Activated naive CD8-positive, alpha-beta T cell treated with anti-CD3 and anti-CD28 coated beads, Interleukin-2, amount 50 U/mL, for 24 hours (primary cell): ENCODE measurements around the gene RAB4A.

Experiments
- ATAC-seq: fragments of 150-1000 bp; cut with Tn5 transposase; one replicate; pipeline ENCODE4 v1.10.0; 2021
- DNase-seq: peaks from one replicate; pipeline ENCODE4 v3.0.0; 2021
- H3K27ac Mint-ChIP-seq: one replicate; pipeline ENCODE4 v1.8.0; 2021; ENCODE audit warnings: mild to moderate bottlenecking, mixed read lengths
- H3K27me3 Mint-ChIP-seq: one replicate; pipeline ENCODE4 v1.8.0; 2021; ENCODE audit warnings: mixed read lengths
- H3K36me3 Mint-ChIP-seq: one replicate; pipeline ENCODE4 v1.8.0; 2021; ENCODE audit warnings: low read depth, mixed read lengths
- H3K4me1 Mint-ChIP-seq: one replicate; pipeline ENCODE4 v1.8.0; 2021; ENCODE audit warnings: mixed read lengths
- H3K4me3 Mint-ChIP-seq: one replicate; pipeline ENCODE4 v1.8.0; 2021; ENCODE audit warnings: mild to moderate bottlenecking, moderate library complexity, mixed read lengths
- H3K9me3 Mint-ChIP-seq: one replicate; pipeline ENCODE4 v1.8.0; 2021; ENCODE audit warnings: mixed read lengths

RAB4A gene

GRCh38 chr1:229272164-229273158 is 1.6 kb downstream of the RAB4A start:
- Mint-ChIP-seq H3K27me3 (no peaks in the 10 kb centered on the region), H3K4me1 (peaks cover 31% of the 10 kb centered on the region), H3K9me3 (no peaks in the 10 kb centered on the region), H3K27ac (peak overlapping the region; percentile 77), H3K4me3 (peak overlapping the region; percentile 88), H3K36me3 (peaks cover 2% of the 10 kb centered on the region)
- no peak for DNase-seq
- no peak for ATAC-seq

GRCh38 chr1:229273507-229274232 is 2.8 kb downstream of the RAB4A start:
- Mint-ChIP-seq H3K27me3 (no peaks in the 10 kb centered on the region), H3K27ac (no peak overlapping the region), H3K36me3 (peaks cover 2% of the 10 kb centered on the region), H3K4me3 (no peak overlapping the region), H3K4me1 (peaks cover 31% of the 10 kb centered on the region), H3K9me3 (no peaks in the 10 kb centered on the region)
- no peak for ATAC-seq
- no peak for DNase-seq

- Mint-ChIP-seq H3K4me1 (peaks cover 34% of the 10 kb centered on the region), H3K4me3 (no peak overlapping the region), H3K9me3 (no peaks in the 10 kb centered on the region), H3K27me3 (no peaks in the 10 kb centered on the region), H3K36me3 (peaks cover 2% of the 10 kb centered on the region), H3K27ac (no peak overlapping the region)
- ATAC-seq: no peak
- DNase-seq: no peak
These were observed 4.1 kb downstream of the RAB4A start for GRCh38 chr1:229275005-229275404.

GRCh38 chr1:229278120-229278741 is 7.3 kb downstream of the RAB4A start:
- Mint-ChIP-seq H3K4me3 (no peak overlapping the region), H3K9me3 (no peaks in the 10 kb centered on the region), H3K27ac (no peak overlapping the region), H3K36me3 (peaks cover 5% of the 10 kb centered on the region), H3K4me1 (peaks cover 40% of the 10 kb centered on the region), H3K27me3 (no peaks in the 10 kb centered on the region)
- no peak for DNase-seq
- ATAC-seq: no peak

GRCh38 chr1:229279242-229279641 is 8.3 kb downstream of the RAB4A start:
- no peaks in the 10 kb centered on the region for H3K27me3 Mint-ChIP-seq
- no peak overlapping the region for H3K4me3 Mint-ChIP-seq
- peaks cover 5% of the 10 kb centered on the region for H3K36me3 Mint-ChIP-seq
- peaks cover 38% of the 10 kb centered on the region for H3K4me1 Mint-ChIP-seq
- no peak for DNase-seq
- H3K9me3 Mint-ChIP-seq: no peaks in the 10 kb centered on the region
- H3K27ac Mint-ChIP-seq: no peak overlapping the region
- no peak for ATAC-seq

GRCh38 chr1:229280037-229280828 is 9.3 kb downstream of the RAB4A start:
- DNase-seq (no peak), ATAC-seq (no peak)
- no peak overlapping the region for H3K27ac Mint-ChIP-seq
- no peak overlapping the region for H3K4me3 Mint-ChIP-seq
- H3K36me3 Mint-ChIP-seq: peaks cover 6% of the 10 kb centered on the region
- H3K27me3 Mint-ChIP-seq: no peaks in the 10 kb centered on the region
- H3K9me3 Mint-ChIP-seq: no peaks in the 10 kb centered on the region
- peaks cover 36% of the 10 kb centered on the region for H3K4me1 Mint-ChIP-seq

GRCh38 chr1:229280921-229281320 is 10.0 kb downstream of the RAB4A start:
- Mint-ChIP-seq H3K4me3 (no peak overlapping the region), H3K4me1 (peaks cover 39% of the 10 kb centered on the region), H3K27ac (no peak overlapping the region), H3K9me3 (no peaks in the 10 kb centered on the region), H3K36me3 (peaks cover 8% of the 10 kb centered on the region), H3K27me3 (no peaks in the 10 kb centered on the region)
- ATAC-seq: no peak
- no peak for DNase-seq

- no peaks in the 10 kb centered on the region for H3K9me3 Mint-ChIP-seq
- H3K4me3 Mint-ChIP-seq: no peak overlapping the region
- H3K27ac Mint-ChIP-seq: no peak overlapping the region
- DNase-seq: no peak
- no peak for ATAC-seq
- H3K27me3 Mint-ChIP-seq: no peaks in the 10 kb centered on the region
- H3K36me3 Mint-ChIP-seq: peaks cover 8% of the 10 kb centered on the region
- H3K4me1 Mint-ChIP-seq: peaks cover 44% of the 10 kb centered on the region
These were observed 10.5 kb downstream of the RAB4A start for GRCh38 chr1:229281339-229281926.

- no peak for ATAC-seq
These were observed 11.4 kb downstream of the RAB4A start for GRCh38 chr1:229282295-229282823.

GRCh38 chr1:229283183-229283611 is 12.3 kb downstream of the RAB4A start:
- no peaks in the 10 kb centered on the region for H3K9me3 Mint-ChIP-seq
- no peak for ATAC-seq
- no peak overlapping the region for H3K27ac Mint-ChIP-seq
- peaks cover 53% of the 10 kb centered on the region for H3K4me1 Mint-ChIP-seq
- peaks cover 8% of the 10 kb centered on the region for H3K36me3 Mint-ChIP-seq
- H3K27me3 Mint-ChIP-seq: no peaks in the 10 kb centered on the region
- H3K4me3 Mint-ChIP-seq: no peak overlapping the region
- DNase-seq: no peak

More at GRCh38 chr1:229282295-229282823, 11.4 kb downstream of the RAB4A start:
- no peak for DNase-seq
- H3K27ac Mint-ChIP-seq: no peak overlapping the region
- H3K36me3 Mint-ChIP-seq: peaks cover 8% of the 10 kb centered on the region
- H3K4me1 Mint-ChIP-seq: peaks cover 51% of the 10 kb centered on the region
- H3K9me3 Mint-ChIP-seq: no peaks in the 10 kb centered on the region
- H3K27me3 Mint-ChIP-seq: no peaks in the 10 kb centered on the region
- no peak overlapping the region for H3K4me3 Mint-ChIP-seq

- Mint-ChIP-seq H3K4me3 (no peak overlapping the region), H3K27me3 (no peaks in the 10 kb centered on the region), H3K36me3 (peaks cover 17% of the 10 kb centered on the region), H3K4me1 (peaks cover 55% of the 10 kb centered on the region), H3K27ac (no peak overlapping the region), H3K9me3 (no peaks in the 10 kb centered on the region)
- no peak for ATAC-seq
- DNase-seq: no peak
These were observed 14.0 kb downstream of the RAB4A start for GRCh38 chr1:229284887-229285286.

GRCh38 chr1:229285440-229285839 is 14.5 kb downstream of the RAB4A start:
- Mint-ChIP-seq H3K27me3 (no peaks in the 10 kb centered on the region), H3K4me3 (no peak overlapping the region), H3K27ac (no peak overlapping the region), H3K4me1 (peaks cover 50% of the 10 kb centered on the region), H3K9me3 (no peaks in the 10 kb centered on the region), H3K36me3 (peaks cover 18% of the 10 kb centered on the region)
- ATAC-seq (no peak), DNase-seq (no peak)

GRCh38 chr1:229286099-229286766 is 15.3 kb downstream of the RAB4A start:
- H3K4me3 Mint-ChIP-seq: no peak overlapping the region
- no peak overlapping the region for H3K27ac Mint-ChIP-seq
- no peak for DNase-seq
- H3K36me3 Mint-ChIP-seq: peaks cover 26% of the 10 kb centered on the region
- H3K27me3 Mint-ChIP-seq: no peaks in the 10 kb centered on the region
- no peaks in the 10 kb centered on the region for H3K9me3 Mint-ChIP-seq
- ATAC-seq: no peak
- peaks cover 43% of the 10 kb centered on the region for H3K4me1 Mint-ChIP-seq
